NCI-H1694 treated with DMSO at 0.1 percent for 48 hours (cell line): Measurements from ENCODE around the gene EIF4G3.

Experiments
- DNase-seq: peaks from one replicate; lab custom pipeline; 2025; lab: John Stamatoyannopoulos, UW

Gene EIF4G3

DNA sequence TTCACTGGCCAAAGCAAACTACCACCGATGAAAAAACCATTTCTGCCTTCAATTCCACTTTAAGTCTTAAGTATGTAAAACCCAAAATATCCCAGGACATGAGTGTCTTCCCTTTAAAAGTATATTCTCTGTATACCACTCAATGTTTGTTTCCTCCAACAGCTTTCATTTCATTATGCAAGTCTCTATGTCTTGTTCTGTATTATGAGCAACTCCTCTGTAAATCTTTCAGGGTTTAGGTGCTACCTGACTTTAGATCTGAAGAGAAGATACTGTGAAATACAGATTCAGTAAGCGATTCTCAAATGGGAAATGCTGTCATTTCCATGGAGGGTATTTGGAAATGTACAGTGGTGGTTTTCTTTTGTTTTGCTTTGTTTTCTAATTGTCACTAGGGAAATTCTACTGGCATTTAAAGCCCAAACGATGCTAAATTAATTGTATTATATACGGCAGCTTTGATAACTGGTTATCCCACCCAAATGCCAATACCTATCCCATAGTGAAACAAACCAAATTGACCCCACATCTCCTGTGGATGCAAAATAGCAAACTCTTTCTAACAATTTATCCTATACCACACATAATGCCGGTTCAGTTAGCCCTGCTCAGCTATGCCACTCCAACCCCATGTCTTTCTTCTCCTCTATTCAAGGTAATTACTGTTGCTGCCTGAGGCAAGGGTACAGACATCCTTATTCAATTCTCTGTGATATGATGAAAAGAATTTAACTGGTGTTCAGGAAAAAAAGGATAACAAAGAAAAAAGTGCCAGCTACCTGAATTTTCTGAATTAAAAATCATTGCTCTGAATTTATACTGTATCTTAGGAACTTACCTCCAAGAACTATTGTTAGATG is 182.8 kb downstream of the EIF4G3 start:
- DNase-seq, result no peak

DNA sequence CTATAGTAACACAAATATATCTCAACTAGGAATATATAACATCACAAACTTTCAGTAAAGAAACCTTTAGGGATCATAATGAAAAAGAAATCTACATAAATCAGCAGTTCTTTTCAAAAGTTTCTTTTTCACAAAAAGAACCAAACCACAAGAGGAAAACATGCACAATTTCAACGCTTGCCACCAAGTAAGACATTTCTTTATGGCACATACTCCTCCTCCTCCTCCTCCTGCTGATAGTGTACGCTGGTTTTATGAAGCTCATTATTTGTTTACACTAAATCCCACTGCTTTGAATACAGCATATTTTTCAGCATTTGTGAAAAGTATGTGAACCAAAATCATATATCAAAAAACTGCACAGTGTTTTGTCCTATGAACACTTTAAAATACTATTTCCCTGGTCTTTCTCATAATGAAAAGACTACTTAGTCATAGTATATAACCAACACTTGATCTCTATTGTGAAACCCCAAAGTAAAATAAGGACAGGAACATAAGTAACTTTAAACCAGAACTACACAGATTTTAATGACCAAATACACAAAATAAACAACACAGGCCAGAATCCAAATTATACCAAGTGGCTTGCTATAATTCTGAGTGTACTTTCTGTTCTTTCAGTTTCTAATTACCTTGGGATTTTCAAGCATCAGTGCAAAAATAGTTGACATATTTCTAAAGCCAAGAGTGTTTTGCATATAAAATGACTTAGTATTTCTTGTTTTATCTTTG is 184.2 kb downstream of the EIF4G3 start:
- DNase-seq, result no peak

- DNase-seq, result no peak
These were observed 187.8 kb downstream of the EIF4G3 start for GRCh38 chr1:20988943-20989342.

GRCh38 chr1:20987831-20988825 is 188.6 kb downstream of the EIF4G3 start:
- DNase-seq, result no peak

DNA sequence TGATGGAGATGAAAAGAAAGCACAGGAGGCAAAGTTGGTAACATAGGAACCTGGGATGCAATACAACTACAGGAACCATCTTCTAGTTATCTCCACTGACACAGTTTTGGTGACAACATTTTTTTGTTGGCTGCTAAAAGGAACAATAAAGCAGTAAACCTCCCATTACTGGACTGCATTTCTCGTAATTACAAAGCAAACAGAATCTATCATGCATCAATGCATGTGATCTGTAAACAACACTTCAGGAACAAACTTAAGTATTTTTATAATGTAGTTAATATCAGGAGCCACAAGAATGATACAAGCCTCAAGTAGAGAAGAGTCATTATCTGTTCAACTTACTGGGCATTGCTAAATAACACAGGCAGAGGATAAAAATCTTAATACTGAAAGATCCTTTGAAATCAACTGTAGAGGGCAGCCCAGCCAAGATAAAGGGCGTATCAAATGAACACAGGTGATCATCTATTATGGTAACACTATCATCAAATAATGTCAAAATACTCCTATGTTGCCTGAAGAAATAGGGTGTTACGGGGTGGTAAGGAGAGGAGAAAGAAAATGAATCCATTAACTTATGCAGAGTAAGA is 193.3 kb downstream of the EIF4G3 start:
- no peak for DNase-seq

DNA sequence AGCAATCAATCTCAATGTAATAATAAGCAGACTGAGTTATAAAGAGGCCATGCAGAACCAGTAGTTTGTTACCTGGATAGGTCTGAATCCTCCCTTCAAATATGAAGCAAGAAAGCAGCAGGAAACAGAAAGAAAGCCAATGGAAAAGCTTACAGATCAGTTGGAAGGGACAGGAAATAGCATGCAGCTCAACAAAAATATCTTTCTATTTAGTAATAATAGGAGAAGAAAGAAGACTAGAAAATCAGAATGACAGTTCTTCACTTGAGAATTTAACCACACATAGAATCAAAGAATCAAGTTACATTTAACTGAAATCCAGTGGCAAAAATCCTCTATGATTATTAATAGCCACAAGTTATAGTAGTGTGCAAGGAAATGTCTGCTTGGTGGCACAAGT is 194.4 kb downstream of the EIF4G3 start:
- DNase-seq, result no peak

- no peak for DNase-seq
These were observed 194.8 kb downstream of the EIF4G3 start for GRCh38 chr1:20981915-20982314.

DNA sequence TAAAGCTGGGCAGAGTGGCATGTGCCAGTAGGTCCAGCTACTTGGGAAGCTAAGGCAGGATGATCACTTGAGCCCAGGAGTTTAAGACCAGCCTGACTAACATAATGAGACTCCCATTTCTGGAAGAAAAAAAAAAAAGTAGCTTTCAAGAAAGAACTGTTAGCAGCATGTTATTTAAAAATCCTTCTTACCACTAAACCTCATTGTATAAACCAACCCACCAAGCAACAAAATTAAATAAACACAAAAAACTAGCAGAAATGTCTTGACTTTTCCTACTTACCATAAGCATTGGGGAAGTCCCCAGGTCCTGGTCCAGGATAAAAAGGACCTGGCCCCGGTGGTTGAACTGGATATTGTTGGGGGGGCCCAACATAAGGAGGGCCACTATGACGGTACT is 196.6 kb downstream of the EIF4G3 start:
- no peak for DNase-seq

- no peak for DNase-seq
These were observed 198.3 kb downstream of the EIF4G3 start for GRCh38 chr1:20978413-20978812.

DNA sequence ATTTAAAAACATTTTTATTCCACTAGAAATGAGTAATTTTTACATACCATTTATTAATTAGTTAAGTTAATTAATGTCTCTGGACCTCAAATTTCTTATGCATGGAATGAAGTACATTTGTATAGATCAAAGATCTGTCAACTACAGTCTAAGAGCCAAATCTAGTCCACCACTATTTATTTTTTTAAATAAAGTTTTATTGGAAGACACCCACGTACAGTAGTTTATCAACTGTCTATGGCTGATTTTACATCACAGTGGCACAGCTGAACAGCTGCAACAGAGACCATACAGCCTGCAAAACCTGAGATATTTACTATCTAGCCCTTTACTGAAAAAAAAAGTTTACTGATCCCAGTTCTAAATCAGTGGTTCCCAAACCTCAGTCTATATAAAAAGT is 201.0 kb downstream of the EIF4G3 start:
- no peak for DNase-seq

- DNase-seq, result no peak
These were observed 201.7 kb downstream of the EIF4G3 start for GRCh38 chr1:20974951-20975350.

GRCh38 chr1:20974069-20974468 is 202.6 kb downstream of the EIF4G3 start:
- no peak for DNase-seq

GRCh38 chr1:20972855-20973254 is 203.8 kb downstream of the EIF4G3 start:
- no peak for DNase-seq

DNA sequence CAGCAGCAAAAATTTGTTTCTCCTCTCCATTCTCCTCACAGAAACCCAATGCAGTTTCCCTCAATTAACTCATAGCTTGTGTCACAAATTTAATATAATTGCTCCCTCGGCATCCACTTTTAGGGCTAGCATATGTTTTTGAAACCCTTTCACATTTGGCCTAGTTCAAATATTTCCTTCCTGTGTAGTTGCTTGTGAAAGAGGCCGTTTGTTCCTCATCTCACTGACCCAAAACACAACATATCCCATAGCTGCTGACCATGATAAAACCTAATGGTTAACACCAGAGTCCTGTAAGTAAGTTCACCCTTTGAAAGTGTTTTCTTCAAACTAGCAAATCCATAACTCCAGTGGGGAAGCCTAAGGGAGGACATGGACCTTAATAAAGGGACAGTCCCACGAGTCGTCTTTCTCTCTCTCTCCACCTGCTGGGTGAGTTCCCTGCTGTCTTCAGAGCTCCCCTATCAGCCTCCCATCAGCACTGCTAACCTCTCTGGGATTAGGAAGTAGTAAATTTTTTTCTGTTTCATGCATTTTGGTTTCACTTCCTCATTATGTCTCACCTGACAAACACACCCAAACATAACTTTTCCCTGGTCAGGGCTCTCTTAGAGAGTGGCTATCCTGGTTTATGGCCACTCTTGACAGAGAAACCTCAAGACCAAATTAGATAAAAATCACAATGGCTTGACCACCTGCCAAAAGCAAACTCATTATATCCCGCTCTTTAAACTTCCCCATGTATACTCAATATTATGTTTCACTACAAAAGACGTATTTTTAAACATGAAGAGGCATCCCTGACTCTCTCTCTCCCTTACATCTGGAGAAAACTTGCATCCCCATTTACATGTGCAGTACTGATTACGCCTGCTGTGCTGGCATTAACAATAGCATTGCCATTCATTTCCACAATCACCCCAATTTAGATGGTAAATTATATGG is 211.9 kb downstream of the EIF4G3 start:
- no peak for DNase-seq

GRCh38 chr1:20962576-20963258 is 214.0 kb downstream of the EIF4G3 start:
- no peak for DNase-seq

DNA sequence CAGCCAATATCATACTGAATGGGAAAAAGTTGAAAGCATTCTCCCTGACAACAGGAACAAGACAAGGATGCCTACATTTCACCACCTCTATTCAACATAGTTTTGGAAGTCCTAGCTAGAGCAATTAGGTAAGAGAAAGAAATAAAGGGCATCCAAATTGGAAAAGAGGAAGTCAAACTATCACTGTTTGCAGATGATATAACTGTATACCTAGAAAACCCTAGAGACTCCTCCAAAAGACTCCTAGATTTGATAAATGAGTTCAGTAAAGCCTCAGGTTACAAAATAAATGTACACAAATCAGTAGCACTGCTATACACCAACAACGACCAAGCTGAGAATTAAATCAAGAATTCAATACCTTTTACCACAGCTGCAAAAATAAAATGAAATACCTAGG is 218.3 kb downstream of the EIF4G3 start:
- DNase-seq, result no peak

- no peak for DNase-seq
These were observed 220.4 kb downstream of the EIF4G3 start for GRCh38 chr1:20956272-20956671.

DNA sequence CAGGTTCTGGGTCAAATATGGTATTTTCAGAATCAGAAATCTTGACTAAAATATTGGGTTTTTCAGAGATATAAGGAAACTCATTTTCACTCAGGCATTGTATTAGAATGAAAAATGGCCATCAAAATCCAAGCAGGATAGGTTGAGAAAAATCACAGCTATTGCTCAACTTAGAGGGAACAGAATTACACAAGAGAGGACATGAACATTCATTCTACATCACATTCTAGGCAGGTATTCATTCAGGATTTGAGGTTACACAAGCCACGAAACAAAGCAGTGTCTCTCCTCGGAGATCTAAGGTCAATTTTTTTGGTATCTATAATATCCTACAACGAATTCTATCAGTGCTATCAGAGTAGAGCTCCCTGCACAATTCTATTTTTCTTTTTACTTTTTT is 226.0 kb downstream of the EIF4G3 start:
- no peak for DNase-seq

- DNase-seq, result no peak
These were observed 226.7 kb downstream of the EIF4G3 start for GRCh38 chr1:20949871-20950590.
